C4-2B (cell line): ENCODE results near the gene GLI3.

ENCODE experiments used
- ZFX ChIP-seq: fragments of 450-650 bp; IDR thresholded peaks from 2 replicates; pipeline ENCODE4 v1.6.1; 2017
- TF ChIP-seq, protein P1 (sequence below): fragments of 450-650 bp; conservative IDR thresholded peaks from 2 replicates; pipeline ENCODE4 v1.5.1; 2017; ENCODE audit warnings: mild to moderate bottlenecking

- TF ChIP-seq, protein P1, sequence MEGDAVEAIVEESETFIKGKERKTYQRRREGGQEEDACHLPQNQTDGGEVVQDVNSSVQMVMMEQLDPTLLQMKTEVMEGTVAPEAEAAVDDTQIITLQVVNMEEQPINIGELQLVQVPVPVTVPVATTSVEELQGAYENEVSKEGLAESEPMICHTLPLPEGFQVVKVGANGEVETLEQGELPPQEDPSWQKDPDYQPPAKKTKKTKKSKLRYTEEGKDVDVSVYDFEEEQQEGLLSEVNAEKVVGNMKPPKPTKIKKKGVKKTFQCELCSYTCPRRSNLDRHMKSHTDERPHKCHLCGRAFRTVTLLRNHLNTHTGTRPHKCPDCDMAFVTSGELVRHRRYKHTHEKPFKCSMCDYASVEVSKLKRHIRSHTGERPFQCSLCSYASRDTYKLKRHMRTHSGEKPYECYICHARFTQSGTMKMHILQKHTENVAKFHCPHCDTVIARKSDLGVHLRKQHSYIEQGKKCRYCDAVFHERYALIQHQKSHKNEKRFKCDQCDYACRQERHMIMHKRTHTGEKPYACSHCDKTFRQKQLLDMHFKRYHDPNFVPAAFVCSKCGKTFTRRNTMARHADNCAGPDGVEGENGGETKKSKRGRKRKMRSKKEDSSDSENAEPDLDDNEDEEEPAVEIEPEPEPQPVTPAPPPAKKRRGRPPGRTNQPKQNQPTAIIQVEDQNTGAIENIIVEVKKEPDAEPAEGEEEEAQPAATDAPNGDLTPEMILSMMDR, result no peak
- no peak for TF ChIP-seq ZFX
Observed at GRCh38 chr7:42180806-42181205, 56.2 kb downstream of the GLI3 start.
